MCF 10A (cell line): Measurements from ENCODE around the gene CCDC9. TPM values are rescaled to one million over a fixed set of nuclear protein-coding genes. Genes with fewer than 3 reads are reported as not detected.

Experiments
- BruUV-seq: library from RNA; stranded (reverse); fragments of 400-500 nt; replicated peaks from 2 replicates; lab custom pipeline; 2021; lab: Mats Ljungman, UMichigan
- CTCF ChIA-PET: fragments of 300-600 bp; sonication (Branson Sonifier 250); formaldehyde crosslinking; extraction: SDS; loops from one replicate; lab custom pipeline; 2021; ENCODE audit warnings: antibody characterized with exemption, inconsistent platforms; lab: Yijun Ruan, JAX
- POLR2A ChIA-PET: fragments of 300-600, 350-650 bp; sonication (Branson Sonifier 250); formaldehyde crosslinking; extraction: SDS; loops from one replicate; lab custom pipeline; 2020; ENCODE audit warnings: antibody characterized with exemption, inconsistent platforms; lab: Yijun Ruan, JAX
- DNase-seq: peaks from one replicate; pipeline ENCODE4 v3.0.0-alpha.2; 2018; ENCODE audit not compliant: unreplicated experiment
- H3K27ac Mint-ChIP-seq: one replicate; pipeline ENCODE4 v1.8.0; 2022; ENCODE audit warnings: mild to moderate bottlenecking, low read depth, mixed read lengths; ENCODE audit not compliant: unreplicated experiment
- H3K27me3 Mint-ChIP-seq: one replicate; pipeline ENCODE4 v1.8.0; 2022; ENCODE audit warnings: mixed read lengths; ENCODE audit not compliant: insufficient read depth, unreplicated experiment
- H3K36me3 Mint-ChIP-seq: one replicate; pipeline ENCODE4 v1.8.0; 2022; ENCODE audit warnings: mild to moderate bottlenecking, moderate library complexity, mixed read lengths; ENCODE audit not compliant: insufficient read depth, unreplicated experiment
- H3K4me1 Mint-ChIP-seq: one replicate; pipeline ENCODE4 v1.8.0; 2022; ENCODE audit warnings: mixed read lengths; ENCODE audit not compliant: insufficient read depth, unreplicated experiment
- H3K4me3 Mint-ChIP-seq: one replicate; pipeline ENCODE4 v1.8.0; 2022; ENCODE audit warnings: mild to moderate bottlenecking, moderate library complexity, mixed read lengths; ENCODE audit not compliant: unreplicated experiment
- H3K9me3 Mint-ChIP-seq: one replicate; pipeline ENCODE4 v1.8.0; 2022; ENCODE audit warnings: mixed read lengths; ENCODE audit not compliant: unreplicated experiment
- intact Hi-C: fragments of 100-400 bp; cut with micrococcal nuclease; formaldehyde crosslinking; loops from 2 replicates; pipeline ENCODE4 v1.14.1; 2022
- total RNA-seq: library from RNA; stranded (reverse); gene quantifications from 2 replicates; pipeline ENCODE4 v1.2.3, GENCODE V29; 2022
- TF ChIP-seq, protein P1 (sequence below): fragments of 200-600 bp; IDR thresholded peaks from one replicate; pipeline ENCODE4 v1.8.0; 2022; ENCODE audit warnings: antibody characterized with exemption, mild to moderate bottlenecking; ENCODE audit not compliant: unreplicated experiment

The CCDC9 gene
- total RNA-seq, 1 experiment from 2014 or later = 39.0 TPM

DNA sequence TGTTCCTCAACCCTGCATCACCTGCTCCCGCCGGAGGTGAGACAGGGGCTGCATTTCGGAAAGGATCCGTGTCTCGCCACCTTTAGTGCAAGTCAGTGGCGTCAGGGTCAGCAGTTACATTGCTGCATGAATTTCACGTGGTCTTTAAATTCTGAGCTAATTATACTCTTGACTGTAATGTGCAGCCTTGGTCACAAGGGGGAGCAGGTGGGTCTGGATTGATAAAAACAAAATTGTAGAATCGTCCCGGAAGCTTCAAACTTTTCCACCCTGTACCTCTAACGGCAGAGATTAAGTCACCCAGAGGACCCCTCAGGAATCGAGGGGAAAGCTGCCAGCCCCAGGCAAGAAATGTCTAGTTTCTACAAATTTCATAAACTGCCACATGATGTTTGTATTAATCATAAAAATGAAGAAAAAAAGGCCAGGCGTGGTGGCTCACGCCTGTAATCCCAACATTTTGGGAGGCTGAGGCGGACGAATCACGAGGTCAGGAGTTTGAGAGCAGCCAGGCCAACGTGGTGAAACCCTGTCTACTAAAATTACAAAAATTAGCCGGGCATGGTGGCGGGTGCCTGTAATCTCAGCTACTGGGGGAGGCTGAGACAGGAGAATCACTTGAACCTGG lies 45.5 kb upstream of the CCDC9 start:
- intact Hi-C loops = loop anchor here (1.0 kb wide), 2 partner anchors 15 to 33 kb away; no protein-coding TSS in a partner anchor
- ChIA-PET CTCF (interaction anchor here (0.5 to 10.9 kb wide), 29 partner anchors 9 to 1789 kb away, joined by 3 to 292 read pairs (median 4); partner anchors contain the start of gene CCDC9), POLR2A (interaction anchor here (0.6 to 4.6 kb wide), 11 partner anchors 15 to 80 kb away, joined by 3 to 75 read pairs (median 6); partner anchors contain the start of genes CCDC9 and SAE1)
- Mint-ChIP-seq H3K9me3 (no peaks in the 10 kb centered on the region), H3K36me3 (peaks cover 43% of the 10 kb centered on the region), H3K27ac (peak overlapping the region; percentile 88), H3K27me3 (no peaks in the 10 kb centered on the region), H3K4me1 (peaks cover 7% of the 10 kb centered on the region), H3K4me3 (peak overlapping the region; percentile 31)
- BruUV-seq = no TSS peak
- DNase-seq = peak; percentile 86
- TF ChIP-seq, protein P1, sequence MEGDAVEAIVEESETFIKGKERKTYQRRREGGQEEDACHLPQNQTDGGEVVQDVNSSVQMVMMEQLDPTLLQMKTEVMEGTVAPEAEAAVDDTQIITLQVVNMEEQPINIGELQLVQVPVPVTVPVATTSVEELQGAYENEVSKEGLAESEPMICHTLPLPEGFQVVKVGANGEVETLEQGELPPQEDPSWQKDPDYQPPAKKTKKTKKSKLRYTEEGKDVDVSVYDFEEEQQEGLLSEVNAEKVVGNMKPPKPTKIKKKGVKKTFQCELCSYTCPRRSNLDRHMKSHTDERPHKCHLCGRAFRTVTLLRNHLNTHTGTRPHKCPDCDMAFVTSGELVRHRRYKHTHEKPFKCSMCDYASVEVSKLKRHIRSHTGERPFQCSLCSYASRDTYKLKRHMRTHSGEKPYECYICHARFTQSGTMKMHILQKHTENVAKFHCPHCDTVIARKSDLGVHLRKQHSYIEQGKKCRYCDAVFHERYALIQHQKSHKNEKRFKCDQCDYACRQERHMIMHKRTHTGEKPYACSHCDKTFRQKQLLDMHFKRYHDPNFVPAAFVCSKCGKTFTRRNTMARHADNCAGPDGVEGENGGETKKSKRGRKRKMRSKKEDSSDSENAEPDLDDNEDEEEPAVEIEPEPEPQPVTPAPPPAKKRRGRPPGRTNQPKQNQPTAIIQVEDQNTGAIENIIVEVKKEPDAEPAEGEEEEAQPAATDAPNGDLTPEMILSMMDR = peak; percentile 77

DNA sequence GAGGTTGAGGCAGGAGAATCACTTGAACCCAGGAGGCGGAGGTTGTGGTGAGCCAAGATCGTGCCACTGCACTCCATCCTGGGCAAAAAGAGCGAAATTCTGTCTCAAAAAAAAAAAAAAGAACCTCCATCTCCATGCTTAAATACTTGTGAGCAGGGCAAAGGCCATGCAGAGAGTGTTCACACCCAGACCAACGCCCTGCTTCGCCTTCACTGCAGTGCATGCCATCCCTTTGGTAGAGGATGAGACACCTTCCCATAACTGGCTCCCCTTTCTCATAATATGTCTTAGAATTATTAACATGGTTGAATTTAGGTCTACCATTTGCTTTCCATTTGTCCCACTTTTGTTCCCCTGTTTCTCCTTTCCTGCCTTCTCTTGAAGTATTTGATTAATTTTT lies 40.7 kb upstream of the CCDC9 start:
- Mint-ChIP-seq H3K27ac (no peak overlapping the region), H3K9me3 (no peaks in the 10 kb centered on the region), H3K36me3 (peaks cover 29% of the 10 kb centered on the region), H3K4me1 (peaks cover 4% of the 10 kb centered on the region), H3K27me3 (no peaks in the 10 kb centered on the region), H3K4me3 (no peak overlapping the region)
- CTCF ChIA-PET = interaction anchor here (1.3 to 10.9 kb wide), 2 partner anchors 10 to 31 kb away, joined by 5 to 292 read pairs; no protein-coding TSS in a partner anchor
- no TSS peak for BruUV-seq
- no peak for DNase-seq
- intact Hi-C loops = no loop called here
- TF ChIP-seq, protein P1 = no peak
- POLR2A ChIA-PET = interaction anchor here (2.4 kb wide), 1 partner anchor 11 kb away, joined by 12 read pairs; no protein-coding TSS in a partner anchor

DNA sequence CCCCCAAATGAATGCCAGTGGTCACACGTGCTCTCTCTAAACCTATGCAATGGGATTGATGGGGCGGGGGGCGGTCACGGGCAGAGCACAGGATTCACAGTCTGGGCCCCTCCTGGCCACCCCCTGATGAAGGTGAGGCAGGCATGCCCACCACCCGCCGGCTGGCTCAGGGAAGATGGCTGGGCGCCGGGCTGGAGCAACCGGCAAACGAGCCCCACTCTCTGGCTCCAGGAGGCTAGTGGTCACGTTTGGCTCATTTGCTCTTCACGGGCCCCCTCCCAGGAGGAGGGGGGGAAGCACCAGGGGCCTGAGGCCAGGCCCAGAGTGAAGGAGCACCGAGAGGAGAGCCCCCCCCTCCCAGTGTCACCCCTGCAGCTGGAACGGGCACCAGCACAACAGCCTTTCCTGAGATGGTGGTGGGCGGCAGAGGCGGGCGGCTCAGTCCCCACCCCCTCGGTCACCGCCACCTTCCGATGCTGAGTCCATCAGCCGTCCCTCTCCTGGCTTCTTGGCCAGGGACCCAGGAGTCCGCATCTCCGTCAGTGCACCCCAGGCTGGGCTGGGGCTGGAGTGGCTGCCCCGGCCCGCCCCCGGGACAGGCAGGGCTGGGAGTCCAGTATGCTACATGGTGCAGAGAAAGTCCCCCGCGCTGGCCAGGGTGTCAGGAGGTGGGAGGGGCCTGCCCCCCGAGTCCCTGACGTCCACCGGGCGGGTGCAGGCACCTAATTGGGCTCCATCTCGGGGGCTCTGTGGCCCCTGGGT lies 35.1 kb upstream of the CCDC9 start:
- Mint-ChIP-seq H3K4me3 (no peak overlapping the region), H3K27me3 (no peaks in the 10 kb centered on the region), H3K4me1 (peaks cover 6% of the 10 kb centered on the region), H3K36me3 (peaks cover 51% of the 10 kb centered on the region), H3K27ac (no peak overlapping the region), H3K9me3 (no peaks in the 10 kb centered on the region)
- no TSS peak for BruUV-seq
- intact Hi-C loops = no loop called here
- POLR2A ChIA-PET = no interaction called here
- CTCF ChIA-PET = interaction anchor here (0.6 to 6.0 kb wide), 4 partner anchors 11 to 208 kb away, joined by 3 to 52 read pairs (median 4); no protein-coding TSS in a partner anchor
- no peak for DNase-seq
- TF ChIP-seq, protein P1 = no peak

DNA sequence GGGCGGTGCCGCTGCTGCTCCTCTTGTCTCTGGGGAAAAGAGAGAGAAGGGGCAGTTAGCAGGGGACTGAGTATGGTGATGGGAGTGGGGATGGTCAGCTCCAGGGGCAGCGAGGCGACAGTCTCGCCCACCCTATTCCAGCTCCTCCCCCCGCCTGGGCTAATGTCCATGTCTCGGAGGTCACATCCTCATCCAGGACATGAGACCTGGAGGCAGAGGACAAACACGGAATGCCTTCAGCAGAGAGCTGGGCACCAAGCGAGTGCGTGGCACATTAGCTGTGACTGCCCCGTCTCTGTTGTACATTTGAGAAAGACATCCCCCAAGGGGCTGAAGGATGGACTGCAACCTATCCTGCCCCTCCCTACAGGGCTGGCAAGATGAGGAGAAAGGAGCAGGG lies 34.4 kb upstream of the CCDC9 start:
- no TSS peak for BruUV-seq
- Mint-ChIP-seq H3K27ac (no peak overlapping the region), H3K4me3 (no peak overlapping the region), H3K4me1 (peaks cover 6% of the 10 kb centered on the region), H3K9me3 (no peaks in the 10 kb centered on the region), H3K36me3 (peaks cover 57% of the 10 kb centered on the region), H3K27me3 (no peaks in the 10 kb centered on the region)
- TF ChIP-seq, protein P1 = no peak
- no peak for DNase-seq
- intact Hi-C loops = no loop called here
- ChIA-PET CTCF (interaction anchor here (1.0 to 6.0 kb wide), 2 partner anchors 11 to 24 kb away, joined by 4 to 52 read pairs; no protein-coding TSS in a partner anchor), POLR2A (no interaction called here)
